ENCODE data around the gene ZBTB16.

DNA sequence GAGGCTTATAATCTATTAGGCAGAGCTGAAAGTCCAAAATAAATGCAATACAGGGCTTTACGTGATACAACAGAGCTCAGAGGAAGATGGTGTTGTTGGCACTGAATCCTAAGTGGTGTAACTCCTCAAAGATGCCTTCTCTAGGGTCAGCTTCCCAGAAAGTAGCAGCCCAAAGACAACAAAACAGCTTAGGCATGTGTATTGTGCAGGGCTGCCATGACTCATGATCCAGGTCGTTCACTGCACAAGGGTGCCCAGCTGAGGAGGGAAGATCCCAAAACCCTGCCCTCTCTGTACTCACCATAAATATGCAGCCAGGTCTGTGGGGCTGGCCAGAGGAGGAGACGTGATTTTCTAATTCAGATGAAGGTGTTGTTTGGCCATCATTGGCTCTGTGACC, 177.3 kb downstream of the ZBTB16 start:
- no peak for TF ChIP-seq POLR2AphosphoS5 (IDR thresholded peaks at IDR 0.05; ENCODE audit: insufficient read depth, low read depth, low read length)
- TF ChIP-seq, protein P1, sequence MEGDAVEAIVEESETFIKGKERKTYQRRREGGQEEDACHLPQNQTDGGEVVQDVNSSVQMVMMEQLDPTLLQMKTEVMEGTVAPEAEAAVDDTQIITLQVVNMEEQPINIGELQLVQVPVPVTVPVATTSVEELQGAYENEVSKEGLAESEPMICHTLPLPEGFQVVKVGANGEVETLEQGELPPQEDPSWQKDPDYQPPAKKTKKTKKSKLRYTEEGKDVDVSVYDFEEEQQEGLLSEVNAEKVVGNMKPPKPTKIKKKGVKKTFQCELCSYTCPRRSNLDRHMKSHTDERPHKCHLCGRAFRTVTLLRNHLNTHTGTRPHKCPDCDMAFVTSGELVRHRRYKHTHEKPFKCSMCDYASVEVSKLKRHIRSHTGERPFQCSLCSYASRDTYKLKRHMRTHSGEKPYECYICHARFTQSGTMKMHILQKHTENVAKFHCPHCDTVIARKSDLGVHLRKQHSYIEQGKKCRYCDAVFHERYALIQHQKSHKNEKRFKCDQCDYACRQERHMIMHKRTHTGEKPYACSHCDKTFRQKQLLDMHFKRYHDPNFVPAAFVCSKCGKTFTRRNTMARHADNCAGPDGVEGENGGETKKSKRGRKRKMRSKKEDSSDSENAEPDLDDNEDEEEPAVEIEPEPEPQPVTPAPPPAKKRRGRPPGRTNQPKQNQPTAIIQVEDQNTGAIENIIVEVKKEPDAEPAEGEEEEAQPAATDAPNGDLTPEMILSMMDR (IDR thresholded peaks at IDR 0.05; ENCODE audit: extremely low read depth in 1 of 2, insufficient read depth in 1 of 2, low read depth in 1 of 2, low read length in 2 of 2): no peak
- TF ChIP-seq MAX (IDR thresholded peaks at IDR 0.05; ENCODE audit: insufficient read depth, insufficient read length): no peak
- TF ChIP-seq EZH2 (IDR thresholded peaks at IDR 0.05; ENCODE audit: borderline replicate concordance, low read depth, low read length, severe bottlenecking): no peak

Measured in endothelial cell of umbilical vein (primary cell).